PC-3 (cell line): ENCODE data around the gene CADPS2. TPM values are rescaled to one million over a fixed set of nuclear protein-coding genes. Genes with fewer than 3 reads are reported as not detected.
A peak's percentile ranks its signal among the peaks of the same experiment; 100 is the strongest.

Experiments used
- ATAC-seq: fragments of 200-7000 bp; cut with Tn5 transposase; 2 replicates; pipeline ENCODE4 v1.9.1; 2020; ENCODE audit warnings: mild to moderate bottlenecking, moderate library complexity
- BruUV-seq: library from RNA; stranded (reverse); fragments of 400-500 nt; replicated peaks from 2 replicates; lab custom pipeline; 2021; lab: Mats Ljungman, UMichigan
- CTCF ChIA-PET: fragments of 300-600 bp; sonication (Branson Sonifier 250); formaldehyde crosslinking; loops from one replicate; lab custom pipeline; 2022; ENCODE audit warnings: antibody characterized with exemption; lab: Charles Lee
- POLR2A ChIA-PET: fragments of 300-600 bp; sonication (Branson Sonifier 250); formaldehyde crosslinking; loops from one replicate; lab custom pipeline; 2022; ENCODE audit warnings: antibody characterized with exemption; ENCODE audit not compliant: unreplicated experiment; lab: Charles Lee
- DNase-seq: peaks from one replicate; pipeline ENCODE4 v3.0.0-alpha.2; 2015
- H2AFZ ChIP-seq: fragments of 300-600 bp; sonication (generic); 2 replicates; pipeline ENCODE4 v1.6.0; 2016; ENCODE audit warnings: antibody characterized with exemption, low read length
- H3F3A ChIP-seq: fragments of 300-600 bp; sonication (generic); one replicate; pipeline ENCODE4 v1.6.0; 2017; ENCODE audit warnings: antibody characterized with exemption, low read length, control low read depth, mild to moderate bottlenecking; ENCODE audit not compliant: unreplicated experiment
- H3K27ac ChIP-seq: fragments of 300-600 bp; sonication (generic); 2 replicates; pipeline ENCODE4 v1.5.1; 2016; ENCODE audit warnings: mild to moderate bottlenecking, low read length
- H3K27me3 ChIP-seq: fragments of 300-600 bp; sonication (generic); 2 replicates; pipeline ENCODE4 v1.6.1; 2016; ENCODE audit warnings: low read length, mixed read lengths
- H3K36me3 ChIP-seq: fragments of 300-600 bp; sonication (generic); 2 replicates; pipeline ENCODE4 v1.6.1; 2016; ENCODE audit warnings: low read depth, mixed run types, low read length, mixed read lengths
- H3K4me1 ChIP-seq: fragments of 300-600 bp; sonication (generic); 2 replicates; pipeline ENCODE4 v1.5.1; 2016; ENCODE audit warnings: low read length; ENCODE audit not compliant: insufficient read depth
- H3K4me2 ChIP-seq: fragments of 300-600 bp; sonication (generic); 2 replicates; pipeline ENCODE4 v1.6.0; 2016; ENCODE audit warnings: low read length
- H3K4me3 ChIP-seq: fragments of 300-600 bp; sonication (generic); 2 replicates; pipeline ENCODE4 v1.5.1; 2016; ENCODE audit warnings: mild to moderate bottlenecking, low read length, mixed read lengths
- H3K79me2 ChIP-seq: fragments of 300-600 bp; sonication (generic); 2 replicates; pipeline ENCODE4 v1.6.1; 2017; ENCODE audit warnings: low read length, mixed read lengths
- H3K9ac ChIP-seq: fragments of 300-600 bp; sonication (generic); 2 replicates; pipeline ENCODE4 v1.6.0; 2016; ENCODE audit warnings: mild to moderate bottlenecking, low read length
- H3K9me2 ChIP-seq: fragments of 300-600 bp; sonication (generic); replicated peaks from 2 replicates; pipeline ENCODE4 v1.6.1; 2016; ENCODE audit warnings: mixed run types, low read length, mixed read lengths
- H3K9me3 ChIP-seq: fragments of 300-600 bp; sonication (generic); 2 replicates; pipeline ENCODE4 v1.6.1; 2016; ENCODE audit warnings: low read length, mixed read lengths
- H4K20me1 ChIP-seq: fragments of 300-600 bp; sonication (generic); 2 replicates; pipeline ENCODE4 v1.6.1; 2016; ENCODE audit warnings: low read length, mixed read lengths
- CTCF ChIP-seq: fragments of 300-600 bp; sonication (generic); conservative IDR thresholded peaks from 2 replicates; pipeline ENCODE4 v1.5.1; 2017; ENCODE audit warnings: antibody characterized with exemption, low read depth, mild to moderate bottlenecking, low read length
- EZH2 ChIP-seq: fragments of 300-600 bp; sonication (generic); IDR thresholded peaks from one replicate; pipeline ENCODE4 v1.6.1; 2017; ENCODE audit warnings: antibody characterized with exemption, mild to moderate bottlenecking, low read length; ENCODE audit not compliant: unreplicated experiment
- EZH2phosphoT487 ChIP-seq: fragments of 300-600 bp; sonication (generic); IDR thresholded peaks from 2 replicates; pipeline ENCODE4 v1.6.1; 2018; ENCODE audit warnings: mild to moderate bottlenecking, antibody characterized with exemption, low read length, borderline replicate concordance
- intact Hi-C: fragments of 100-400 bp; cut with micrococcal nuclease; formaldehyde crosslinking; loops from 2 replicates; pipeline ENCODE4 v1.9.0; 2023
- total RNA-seq: library from RNA; depleted of rRNA; stranded (reverse); fragments of >200 nt; gene quantifications from 2 replicates; pipeline ENCODE4 v1.2.3, GENCODE V29; 2014

Gene CADPS2
- total RNA-seq, 1 experiment from 2014 or later, result 9.4 TPM

- no peak for ATAC-seq
Observed at GRCh38 chr7:122532406-122533269, 353.6 kb downstream of the CADPS2 start.

GRCh38 chr7:122528879-122529481, 357.3 kb downstream of the CADPS2 start:
- Histone ChIP-seq H3K9me3 (no peaks in the 10 kb centered on the region), H3K4me3 (no peak overlapping the region), H4K20me1 (no peaks in the 10 kb centered on the region), H3F3A (no peaks in the 10 kb centered on the region), H3K9me2 (no peaks in the 10 kb centered on the region), H3K27ac (no peak overlapping the region), H2AFZ (no peak overlapping the region), H3K4me1 (no peaks in the 10 kb centered on the region), H3K4me2 (no peak overlapping the region), H3K79me2 (no peaks in the 10 kb centered on the region), H3K36me3 (no peaks in the 10 kb centered on the region), H3K9ac (no peak overlapping the region), H3K27me3 (no peaks in the 10 kb centered on the region)
- no peak for TF ChIP-seq EZH2
- TF ChIP-seq EZH2phosphoT487, result no peak
- peak; percentile 71 for TF ChIP-seq CTCF
- CTCF ChIA-PET, result interaction anchor here (0.6 kb wide), 1 partner anchor 137 kb away, joined by 3 read pairs; no protein-coding TSS in a partner anchor
- DNase-seq (peak; percentile 50), ATAC-seq (no peak; the same call in 1 of the 2 replicates)
- POLR2A ChIA-PET, result no interaction called here
- intact Hi-C loops, result loop anchor here (1.0 to 2.0 kb wide), 2 partner anchors 310 to 436 kb away; no protein-coding TSS in a partner anchor
- BruUV-seq, result no TSS peak

More at GRCh38 chr7:122532406-122533269, 353.6 kb downstream of the CADPS2 start:
- H3K27me3 ChIP-seq, result no peaks in the 10 kb centered on the region
- H3K4me1 ChIP-seq, result no peaks in the 10 kb centered on the region
- H2AFZ ChIP-seq, result no peak overlapping the region
- no peak overlapping the region for H3K9ac ChIP-seq
- no peaks in the 10 kb centered on the region for H3K9me2 ChIP-seq
- H3K9me3 ChIP-seq, result no peaks in the 10 kb centered on the region
- CTCF ChIA-PET, result no interaction called here
- no peak overlapping the region for H3K4me2 ChIP-seq
- H3F3A ChIP-seq, result no peaks in the 10 kb centered on the region
- no TSS peak for BruUV-seq
- H3K79me2 ChIP-seq, result no peaks in the 10 kb centered on the region
- peak; percentile 30 for DNase-seq
- POLR2A ChIA-PET, result no interaction called here
- intact Hi-C loops, result loop anchor here (5.0 kb wide), 1 partner anchor 520 kb away; no protein-coding TSS in a partner anchor
- H4K20me1 ChIP-seq, result no peaks in the 10 kb centered on the region
- no peaks in the 10 kb centered on the region for H3K36me3 ChIP-seq
- no peak overlapping the region for H3K27ac ChIP-seq
- no peak overlapping the region for H3K4me3 ChIP-seq
- TF ChIP-seq EZH2phosphoT487, result no peak
- TF ChIP-seq EZH2, result no peak
- TF ChIP-seq CTCF, result peak; percentile 62

- POLR2A ChIA-PET, result no interaction called here
- Histone ChIP-seq H3K9me2 (no peaks in the 10 kb centered on the region), H3K27me3 (no peaks in the 10 kb centered on the region), H3K27ac (no peak overlapping the region), H3K79me2 (no peaks in the 10 kb centered on the region), H3K4me1 (no peaks in the 10 kb centered on the region), H4K20me1 (no peaks in the 10 kb centered on the region), H3K9ac (no peak overlapping the region), H3K9me3 (no peaks in the 10 kb centered on the region), H3K4me3 (no peak overlapping the region), H2AFZ (no peak overlapping the region), H3F3A (no peaks in the 10 kb centered on the region), H3K4me2 (no peak overlapping the region), H3K36me3 (no peaks in the 10 kb centered on the region)
- no TSS peak for BruUV-seq
- intact Hi-C loops, result no loop called here
- DNase-seq (no peak), ATAC-seq (no peak)
- CTCF ChIA-PET, result no interaction called here
- TF ChIP-seq CTCF (no peak), EZH2 (no peak), EZH2phosphoT487 (no peak)
Observed at GRCh38 chr7:122525355-122525754, 360.9 kb downstream of the CADPS2 start.
